SK-N-SH (cell line): ENCODE measurements around the gene ADGRL3. TPM values are rescaled to one million over a fixed set of nuclear protein-coding genes. Genes with fewer than 3 reads are reported as not detected.
A peak's percentile ranks its signal among the peaks of the same experiment; 100 is the strongest.

Experiments
- CTCF ChIA-PET: fragments of 300-600, 350-600 bp; formaldehyde crosslinking; extraction: SDS; loops from one replicate; lab custom pipeline; 2021; lab: Yijun Ruan, JAX
- POLR2A ChIA-PET: fragments of 350-600 bp; sonication (Branson Sonifier 250); formaldehyde crosslinking; extraction: SDS; loops from one replicate; lab custom pipeline; 2020; ENCODE audit warnings: antibody characterized with exemption, inconsistent platforms; lab: Yijun Ruan, JAX
- DNase-seq: peaks from one replicate; pipeline ENCODE4 v3.0.0; 2012
- H2AFZ ChIP-seq: fragments of 200-600 bp; sonication (generic); 2 replicates; pipeline ENCODE4 v1.8.1; 2016; ENCODE audit warnings: antibody characterized with exemption, mild to moderate bottlenecking, low read depth
- H3F3A ChIP-seq: fragments of 200-600 bp; sonication (generic); replicated peaks from 2 replicates; pipeline ENCODE3; 2016; ENCODE audit warnings: antibody characterized with exemption, mild to moderate bottlenecking; ENCODE audit not compliant: insufficient read depth
- H3K27ac ChIP-seq, 2 experiments: fragments of 200-500 bp in 1 of 2; fragments of 200-600 bp in 1 of 2; sonication (Bioruptor generic) in 1 of 2; sonication (generic), shearing (Covaris generic) in 1 of 2; 2 replicates each; pipeline versions ENCODE4 v1.5.1 to v1.6.1; 2014 to 2016; ENCODE audit warnings: low read depth in 2 of 2, inconsistent platforms in 1 of 2, low read length in 1 of 2, mild to moderate bottlenecking in 1 of 2, mixed read lengths in 1 of 2
- H3K27me3 ChIP-seq: fragments of 200-600 bp; sonication (generic), shearing (Covaris generic); 2 replicates; pipeline ENCODE4 v1.6.1; 2016; ENCODE audit warnings: mixed run types; ENCODE audit not compliant: insufficient read depth
- H3K36me3 ChIP-seq, 2 experiments: fragments of 200-500 bp in 1 of 2; fragments of 200-600 bp in 1 of 2; sonication (Bioruptor generic) in 1 of 2; sonication (generic) in 1 of 2; replicated peaks in 1 of 2; 2 replicates each; pipeline versions ENCODE3 to v1.5.1; 2014 to 2016; ENCODE audit warnings: low read length in 1 of 2, mild to moderate bottlenecking in 1 of 2; ENCODE audit not compliant: insufficient read depth in 2 of 2, control insufficient read depth in 1 of 2
- H3K4me1 ChIP-seq, 2 experiments: fragments of 200-500 bp in 1 of 2; fragments of 200-600 bp in 1 of 2; sonication (Bioruptor generic) in 1 of 2; sonication (generic), shearing (Covaris generic) in 1 of 2; 2 replicates each; pipeline versions ENCODE4 v1.5.1 to v1.6.1; 2014 to 2016; ENCODE audit warnings: low read depth in 1 of 2, low read length in 1 of 2, mixed run types in 1 of 2; ENCODE audit not compliant: insufficient read depth in 2 of 2, control insufficient read depth in 1 of 2
- H3K4me2 ChIP-seq: fragments of 200-600 bp; sonication (generic), shearing (Covaris generic); 2 replicates; pipeline ENCODE4 v1.6.1; 2017; ENCODE audit warnings: mixed run types
- H3K4me3 ChIP-seq, 2 experiments: fragments of 200-500 bp in 1 of 2; fragments of 200-600 bp in 1 of 2; sonication (Bioruptor generic) in 1 of 2; sonication (generic), shearing (Covaris generic) in 1 of 2; 2 replicates each; pipeline versions ENCODE4 v1.5.1 to v1.8.1; 2014 to 2016; ENCODE audit warnings: low read depth in 2 of 2, inconsistent platforms in 1 of 2, low read length in 1 of 2, mild to moderate bottlenecking in 1 of 2, mixed read lengths in 1 of 2, moderate library complexity in 1 of 2
- H3K79me2 ChIP-seq: fragments of 200-600 bp; sonication (generic); 2 replicates; pipeline ENCODE4 v1.8.1; 2017; ENCODE audit warnings: mild to moderate bottlenecking; ENCODE audit not compliant: insufficient read depth
- H3K9ac ChIP-seq: fragments of 200-600 bp; sonication (generic); 2 replicates; pipeline ENCODE4 v1.6.1; 2017; ENCODE audit warnings: mixed run types
- H3K9me2 ChIP-seq: fragments of 200-600 bp; sonication (generic); 2 replicates; pipeline ENCODE4 v1.6.1; 2017; ENCODE audit warnings: mixed run types
- H3K9me3 ChIP-seq: fragments of 200-600 bp; sonication (generic); 2 replicates; pipeline ENCODE4 v1.6.1; 2017; ENCODE audit warnings: mixed run types, mild to moderate bottlenecking, moderate library complexity
- H4K20me1 ChIP-seq: fragments of 200-600 bp; sonication (generic); 2 replicates; pipeline ENCODE4 v1.6.1; 2017; ENCODE audit warnings: mild to moderate bottlenecking, mixed run types; ENCODE audit not compliant: insufficient read depth
- CHD2 ChIP-seq: fragments of 150-350 bp; IDR thresholded peaks from 2 replicates; pipeline ENCODE4 v1.6.1; 2018; ENCODE audit warnings: low read length; ENCODE audit not compliant: partially characterized antibody
- FOXJ3 ChIP-seq: sonication (generic); formaldehyde crosslinking; IDR thresholded peaks from 2 replicates; pipeline ENCODE4 v1.5.1; 2020; ENCODE audit warnings: mild to moderate bottlenecking, missing genetic modification reagents
- JUND ChIP-seq: IDR thresholded peaks from 2 replicates; pipeline ENCODE4 v1.4.0; 2012
- MEF2A ChIP-seq: IDR thresholded peaks from 2 replicates; pipeline ENCODE4 v1.4.0; 2012; ENCODE audit warnings: low read depth, borderline replicate concordance
- MXI1 ChIP-seq: IDR thresholded peaks from 2 replicates; pipeline ENCODE4 v1.6.1; 2012; ENCODE audit warnings: mild to moderate bottlenecking, low read depth, low read length, improper control_type of control experiment
- NFIC ChIP-seq: IDR thresholded peaks from 2 replicates; pipeline ENCODE4 v1.4.0; 2012; ENCODE audit warnings: borderline replicate concordance
- NRF1 ChIP-seq: IDR thresholded peaks from 2 replicates; pipeline ENCODE4 v1.6.1; 2012; ENCODE audit warnings: low read depth, mild to moderate bottlenecking, low read length
- POLR2AphosphoS5 ChIP-seq: IDR thresholded peaks from 2 replicates; pipeline ENCODE4 v1.6.1; 2012; ENCODE audit warnings: low read depth, low read length
- RXRA ChIP-seq: IDR thresholded peaks from 2 replicates; pipeline ENCODE4 v1.4.0; 2012; ENCODE audit warnings: low read depth, mild to moderate bottlenecking, borderline replicate concordance
- SIN3A ChIP-seq: IDR thresholded peaks from 2 replicates; pipeline ENCODE4 v1.6.1; 2012; ENCODE audit warnings: low read depth, mild to moderate bottlenecking, low read length, moderate library complexity, borderline replicate concordance
- WGBS: methylation state at CpG from one replicate; pipeline ENCODE4 v1.1.6; 2017; ENCODE audit warnings: low lambda C conversion rate; 5-methylcytosine and 5-hydroxymethylcytosine counted together
- polyA plus RNA-seq, 3 experiments: library from polyadenylated mRNA; depleted of rRNA; stranded (reverse); fragments of >200 nt; gene quantifications; 2 replicates each; pipeline ENCODE4 v1.2.3, GENCODE V29; 2012
- TF ChIP-seq, protein P1 (sequence below): fragments of 150-350 bp; IDR thresholded peaks from 2 replicates; pipeline ENCODE4 v1.6.1; 2017; ENCODE audit warnings: antibody characterized with exemption, low read length, low read depth, borderline replicate concordance
- TF ChIP-seq, protein P2 (sequence below): IDR thresholded peaks from 2 replicates; pipeline ENCODE4; 2012
- TF ChIP-seq, protein P3 (sequence below): fragments of 150-350 bp; IDR thresholded peaks from 2 replicates; pipeline ENCODE4 v1.6.1; 2016; ENCODE audit warnings: mild to moderate bottlenecking, low read depth, low read length
- TF ChIP-seq, protein P4 (sequence below): IDR thresholded peaks from 2 replicates; pipeline ENCODE4 v1.6.1; 2012; ENCODE audit warnings: mild to moderate bottlenecking, low read depth, low read length, moderate library complexity

The ADGRL3 gene
- polyA plus RNA-seq, 1 of the 3 experiments (the other 2 are of a cell fraction) = 0.03 TPM

DNA sequence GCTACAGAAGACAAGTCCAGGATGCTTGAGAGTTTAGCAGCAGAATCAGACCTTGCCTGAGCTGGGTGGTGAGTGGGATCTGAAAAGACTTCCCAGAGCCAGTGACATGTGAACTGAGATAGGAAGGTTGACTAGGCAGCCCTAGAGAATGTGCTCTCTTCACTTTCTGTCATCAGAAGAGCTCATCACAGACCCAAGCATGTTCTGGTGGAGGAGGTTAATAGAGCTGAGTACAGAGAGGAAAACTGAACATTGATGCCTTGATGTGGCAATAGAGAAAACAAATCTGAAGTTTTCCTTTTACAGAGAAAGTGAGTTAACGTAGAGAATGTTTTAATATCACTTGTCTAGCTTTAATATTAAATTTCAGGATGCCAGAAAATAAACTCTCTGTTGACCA lies 17.1 kb downstream of the ADGRL3 start:
- TF ChIP-seq, protein P1, sequence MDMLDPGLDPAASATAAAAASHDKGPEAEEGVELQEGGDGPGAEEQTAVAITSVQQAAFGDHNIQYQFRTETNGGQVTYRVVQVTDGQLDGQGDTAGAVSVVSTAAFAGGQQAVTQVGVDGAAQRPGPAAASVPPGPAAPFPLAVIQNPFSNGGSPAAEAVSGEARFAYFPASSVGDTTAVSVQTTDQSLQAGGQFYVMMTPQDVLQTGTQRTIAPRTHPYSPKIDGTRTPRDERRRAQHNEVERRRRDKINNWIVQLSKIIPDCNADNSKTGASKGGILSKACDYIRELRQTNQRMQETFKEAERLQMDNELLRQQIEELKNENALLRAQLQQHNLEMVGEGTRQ = no peak
- TF ChIP-seq, protein P2, sequence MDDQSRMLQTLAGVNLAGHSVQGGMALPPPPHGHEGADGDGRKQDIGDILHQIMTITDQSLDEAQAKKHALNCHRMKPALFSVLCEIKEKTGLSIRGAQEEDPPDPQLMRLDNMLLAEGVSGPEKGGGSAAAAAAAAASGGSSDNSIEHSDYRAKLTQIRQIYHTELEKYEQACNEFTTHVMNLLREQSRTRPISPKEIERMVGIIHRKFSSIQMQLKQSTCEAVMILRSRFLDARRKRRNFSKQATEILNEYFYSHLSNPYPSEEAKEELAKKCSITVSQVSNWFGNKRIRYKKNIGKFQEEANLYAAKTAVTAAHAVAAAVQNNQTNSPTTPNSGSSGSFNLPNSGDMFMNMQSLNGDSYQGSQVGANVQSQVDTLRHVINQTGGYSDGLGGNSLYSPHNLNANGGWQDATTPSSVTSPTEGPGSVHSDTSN = no peak
- no peak for TF ChIP-seq CHD2
- no peak for TF ChIP-seq NFIC
- TF ChIP-seq, protein P3, sequence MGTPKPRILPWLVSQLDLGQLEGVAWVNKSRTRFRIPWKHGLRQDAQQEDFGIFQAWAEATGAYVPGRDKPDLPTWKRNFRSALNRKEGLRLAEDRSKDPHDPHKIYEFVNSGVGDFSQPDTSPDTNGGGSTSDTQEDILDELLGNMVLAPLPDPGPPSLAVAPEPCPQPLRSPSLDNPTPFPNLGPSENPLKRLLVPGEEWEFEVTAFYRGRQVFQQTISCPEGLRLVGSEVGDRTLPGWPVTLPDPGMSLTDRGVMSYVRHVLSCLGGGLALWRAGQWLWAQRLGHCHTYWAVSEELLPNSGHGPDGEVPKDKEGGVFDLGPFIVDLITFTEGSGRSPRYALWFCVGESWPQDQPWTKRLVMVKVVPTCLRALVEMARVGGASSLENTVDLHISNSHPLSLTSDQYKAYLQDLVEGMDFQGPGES = no peak
- H3K27ac ChIP-seq = no peak overlapping the region
- ChIA-PET POLR2A (no interaction called here), CTCF (interaction anchor here (1.7 kb wide), 1 partner anchor 15 kb away, joined by 5 read pairs; no protein-coding TSS in a partner anchor)
- no peaks in the 10 kb centered on the region for H3K27me3 ChIP-seq
- no peaks in the 10 kb centered on the region; a peak in 1 of 4 replicates for H3K4me1 ChIP-seq
- H3K9me3 ChIP-seq = no peaks in the 10 kb centered on the region
- H4K20me1 ChIP-seq = no peaks in the 10 kb centered on the region
- H3K4me2 ChIP-seq = no peak overlapping the region
- no peaks in the 10 kb centered on the region for H3F3A ChIP-seq
- H3K9me2 ChIP-seq = no peaks in the 10 kb centered on the region
- 0 out of 2 replicates have a peak overlapping the region, but pooled peaks have one; percentile 11 for H2AFZ ChIP-seq
- DNase-seq = no peak
- H3K4me3 ChIP-seq = no peak overlapping the region
- H3K36me3 ChIP-seq = no peaks in the 10 kb centered on the region
- H3K9ac ChIP-seq = no peak overlapping the region
- WGBS = 12% methylated on average over 1 of the region's 1 CpG
- H3K79me2 ChIP-seq = no peaks in the 10 kb centered on the region

- 7% methylated on average over 2 of the region's 2 CpGs for WGBS
- Histone ChIP-seq H3K9ac (no peak overlapping the region), H3K4me1 (no peaks in the 10 kb centered on the region; a peak in 1 of 4 replicates), H2AFZ (no peak overlapping the region), H3K4me3 (no peak overlapping the region), H4K20me1 (no peaks in the 10 kb centered on the region), H3K79me2 (no peaks in the 10 kb centered on the region), H3K4me2 (no peak overlapping the region), H3F3A (no peaks in the 10 kb centered on the region), H3K36me3 (no peaks in the 10 kb centered on the region), H3K27ac (no peak overlapping the region), H3K9me2 (no peaks in the 10 kb centered on the region), H3K27me3 (no peaks in the 10 kb centered on the region), H3K9me3 (no peaks in the 10 kb centered on the region)
- ChIA-PET CTCF (no interaction called here), POLR2A (no interaction called here)
- TF ChIP-seq RXRA (no peak), POLR2AphosphoS5 (no peak), FOXJ3 (no peak), SIN3A (no peak), JUND (no peak), MEF2A (no peak), NRF1 (no peak), MXI1 (no peak)
- TF ChIP-seq, protein P3 = no peak
- TF ChIP-seq, protein P4, sequence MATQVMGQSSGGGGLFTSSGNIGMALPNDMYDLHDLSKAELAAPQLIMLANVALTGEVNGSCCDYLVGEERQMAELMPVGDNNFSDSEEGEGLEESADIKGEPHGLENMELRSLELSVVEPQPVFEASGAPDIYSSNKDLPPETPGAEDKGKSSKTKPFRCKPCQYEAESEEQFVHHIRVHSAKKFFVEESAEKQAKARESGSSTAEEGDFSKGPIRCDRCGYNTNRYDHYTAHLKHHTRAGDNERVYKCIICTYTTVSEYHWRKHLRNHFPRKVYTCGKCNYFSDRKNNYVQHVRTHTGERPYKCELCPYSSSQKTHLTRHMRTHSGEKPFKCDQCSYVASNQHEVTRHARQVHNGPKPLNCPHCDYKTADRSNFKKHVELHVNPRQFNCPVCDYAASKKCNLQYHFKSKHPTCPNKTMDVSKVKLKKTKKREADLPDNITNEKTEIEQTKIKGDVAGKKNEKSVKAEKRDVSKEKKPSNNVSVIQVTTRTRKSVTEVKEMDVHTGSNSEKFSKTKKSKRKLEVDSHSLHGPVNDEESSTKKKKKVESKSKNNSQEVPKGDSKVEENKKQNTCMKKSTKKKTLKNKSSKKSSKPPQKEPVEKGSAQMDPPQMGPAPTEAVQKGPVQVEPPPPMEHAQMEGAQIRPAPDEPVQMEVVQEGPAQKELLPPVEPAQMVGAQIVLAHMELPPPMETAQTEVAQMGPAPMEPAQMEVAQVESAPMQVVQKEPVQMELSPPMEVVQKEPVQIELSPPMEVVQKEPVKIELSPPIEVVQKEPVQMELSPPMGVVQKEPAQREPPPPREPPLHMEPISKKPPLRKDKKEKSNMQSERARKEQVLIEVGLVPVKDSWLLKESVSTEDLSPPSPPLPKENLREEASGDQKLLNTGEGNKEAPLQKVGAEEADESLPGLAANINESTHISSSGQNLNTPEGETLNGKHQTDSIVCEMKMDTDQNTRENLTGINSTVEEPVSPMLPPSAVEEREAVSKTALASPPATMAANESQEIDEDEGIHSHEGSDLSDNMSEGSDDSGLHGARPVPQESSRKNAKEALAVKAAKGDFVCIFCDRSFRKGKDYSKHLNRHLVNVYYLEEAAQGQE = no peak
- DNase-seq = no peak
Measured at GRCh38 chr4:61220556-61220955, 20.4 kb downstream of the ADGRL3 start.
